Fibroblast of the aortic adventitia (primary cell): Measurements from ENCODE around the gene NCKAP5. TPM values are rescaled to one million over a fixed set of nuclear protein-coding genes. Genes with fewer than 3 reads are reported as not detected.

ENCODE experiments used
- DNase-seq: peaks from one replicate; pipeline ENCODE4 v3.0.0-alpha.2; 2010; ENCODE audit warnings: low read depth
- H3K4me3 ChIP-seq: 2 replicates; pipeline ENCODE4 v1.5.1; 2011; ENCODE audit warnings: low read depth, mild to moderate bottlenecking, control low read depth, low read length, moderate library complexity
- total RNA-seq: library from RNA; depleted of rRNA; stranded (reverse); fragments of >200 nt; gene quantifications from 2 replicates; pipeline ENCODE4 v1.2.3, GENCODE V29; 2012; ENCODE audit warnings: low replicate concordance
- TF ChIP-seq, protein P1 (sequence below): IDR thresholded peaks from 2 replicates; pipeline ENCODE4 v1.5.1; 2011; ENCODE audit warnings: mild to moderate bottlenecking, low read length, control low read depth, inconsistent platforms; ENCODE audit not compliant: insufficient read depth

Gene NCKAP5
- total RNA-seq, 1 donor, result 4.4 TPM

DNA sequence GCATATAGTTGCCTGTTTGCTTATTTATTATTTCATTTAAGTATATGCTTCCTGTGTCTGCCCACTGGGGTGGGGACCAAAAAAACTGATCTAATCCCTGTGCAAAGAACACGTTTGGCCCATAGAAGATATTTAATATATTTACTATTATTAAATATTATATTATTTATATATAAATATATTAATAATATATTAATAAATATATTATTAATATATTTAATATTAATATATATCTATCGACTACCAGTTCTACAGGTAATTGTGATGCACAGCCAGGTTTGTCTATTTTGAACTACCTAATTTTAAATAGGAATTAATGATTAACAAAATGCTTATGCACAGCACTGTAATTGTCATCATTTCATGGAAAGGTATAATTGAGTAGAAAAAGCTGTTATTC lies 609.4 kb downstream of the NCKAP5 start:
- DNase-seq, result no peak
- TF ChIP-seq, protein P1, sequence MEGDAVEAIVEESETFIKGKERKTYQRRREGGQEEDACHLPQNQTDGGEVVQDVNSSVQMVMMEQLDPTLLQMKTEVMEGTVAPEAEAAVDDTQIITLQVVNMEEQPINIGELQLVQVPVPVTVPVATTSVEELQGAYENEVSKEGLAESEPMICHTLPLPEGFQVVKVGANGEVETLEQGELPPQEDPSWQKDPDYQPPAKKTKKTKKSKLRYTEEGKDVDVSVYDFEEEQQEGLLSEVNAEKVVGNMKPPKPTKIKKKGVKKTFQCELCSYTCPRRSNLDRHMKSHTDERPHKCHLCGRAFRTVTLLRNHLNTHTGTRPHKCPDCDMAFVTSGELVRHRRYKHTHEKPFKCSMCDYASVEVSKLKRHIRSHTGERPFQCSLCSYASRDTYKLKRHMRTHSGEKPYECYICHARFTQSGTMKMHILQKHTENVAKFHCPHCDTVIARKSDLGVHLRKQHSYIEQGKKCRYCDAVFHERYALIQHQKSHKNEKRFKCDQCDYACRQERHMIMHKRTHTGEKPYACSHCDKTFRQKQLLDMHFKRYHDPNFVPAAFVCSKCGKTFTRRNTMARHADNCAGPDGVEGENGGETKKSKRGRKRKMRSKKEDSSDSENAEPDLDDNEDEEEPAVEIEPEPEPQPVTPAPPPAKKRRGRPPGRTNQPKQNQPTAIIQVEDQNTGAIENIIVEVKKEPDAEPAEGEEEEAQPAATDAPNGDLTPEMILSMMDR, result no peak

DNA sequence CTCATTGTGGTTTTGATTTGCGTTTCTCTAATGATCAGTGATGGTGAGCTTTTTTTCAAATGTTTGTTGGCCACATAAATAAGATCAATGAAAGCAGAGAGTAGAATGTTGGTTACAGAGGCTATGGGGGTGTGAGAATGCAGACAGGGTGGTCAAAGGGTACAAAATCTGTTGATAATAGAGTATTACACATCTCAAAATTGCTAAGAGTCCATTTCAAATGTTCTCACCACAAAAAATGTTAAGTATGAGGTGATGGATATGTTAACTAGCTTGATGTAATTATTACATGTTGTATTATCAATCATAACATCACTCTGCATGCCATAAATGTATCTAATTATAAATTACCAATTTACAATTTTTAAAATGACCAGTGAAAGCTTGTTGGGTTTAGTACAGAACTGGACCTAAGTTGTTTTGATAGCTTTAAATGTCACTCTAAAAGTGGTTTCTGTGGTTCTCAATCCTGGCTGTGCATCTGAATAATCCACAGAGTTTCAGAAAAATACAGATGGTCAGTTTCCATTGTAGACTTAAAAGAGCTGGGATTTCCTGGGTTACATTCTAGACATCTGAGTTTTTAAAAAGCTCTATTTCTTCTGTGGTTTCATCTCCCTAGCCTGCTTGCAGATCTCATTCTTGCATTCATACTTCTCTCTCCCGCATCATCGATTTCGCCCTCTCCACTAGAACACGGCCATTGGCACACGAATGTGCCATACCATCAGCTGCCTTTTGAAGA lies 612.2 kb downstream of the NCKAP5 start:
- DNase-seq, result no peak
- TF ChIP-seq, protein P1, result no peak
- H3K4me3 ChIP-seq, result no peak overlapping the region

More for the DNA sequence above, 609.4 kb downstream of the NCKAP5 start:
- H3K4me3 ChIP-seq, result no peak overlapping the region

DNA sequence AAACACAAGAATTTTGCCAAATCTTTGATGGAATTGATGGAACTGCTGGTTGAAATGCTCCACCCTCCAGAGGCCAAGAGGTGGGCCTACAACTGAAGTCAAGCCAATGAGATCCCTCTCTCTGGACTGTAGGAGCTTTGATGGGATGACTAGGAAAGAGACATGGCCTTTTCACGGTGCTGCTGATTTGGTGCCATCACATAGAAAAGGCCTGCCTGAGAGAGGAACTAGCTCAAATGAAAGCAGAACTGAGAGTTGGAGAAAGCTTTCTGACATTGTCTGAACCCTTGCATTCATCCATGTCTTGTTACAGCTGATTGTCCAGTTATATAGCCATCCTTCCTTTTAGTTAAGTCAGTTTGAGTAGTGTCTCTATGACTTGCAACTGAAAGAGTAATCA lies 614.5 kb downstream of the NCKAP5 start:
- H3K4me3 ChIP-seq, result no peak overlapping the region
- TF ChIP-seq, protein P1, result no peak
- DNase-seq, result no peak

DNA sequence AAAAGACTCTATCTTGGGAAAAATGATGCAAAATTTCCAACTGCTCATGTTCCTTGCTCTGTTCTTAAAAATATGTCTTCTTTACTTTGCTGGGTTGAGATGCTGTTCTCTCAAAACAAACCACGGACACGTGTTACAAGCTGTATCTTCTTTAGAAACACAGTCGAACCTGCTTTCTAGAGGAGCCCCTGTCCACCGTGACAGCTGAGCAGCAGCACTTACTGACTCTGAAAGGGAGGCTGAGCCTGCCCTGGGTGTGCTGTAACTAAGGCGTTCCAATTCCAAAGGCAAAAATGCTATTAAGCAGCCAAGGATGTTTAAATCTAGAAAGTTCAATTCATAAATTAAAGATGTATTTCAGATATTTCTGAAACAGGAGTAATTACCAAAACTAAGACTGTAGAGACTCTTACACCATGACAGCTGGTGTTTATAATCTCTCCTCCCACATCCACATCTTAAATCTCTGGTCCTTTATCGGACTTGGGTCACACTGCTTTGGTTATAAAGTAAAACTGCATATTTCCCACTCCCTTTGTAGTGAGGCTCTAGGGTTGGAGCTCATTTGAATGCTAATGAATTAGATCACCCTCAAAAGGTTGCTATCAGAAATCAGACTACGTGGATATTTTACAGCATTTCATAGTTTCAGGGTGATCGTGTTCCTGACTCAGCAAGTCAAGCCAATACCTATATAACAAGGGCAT lies 617.1 kb downstream of the NCKAP5 start:
- no peak overlapping the region for H3K4me3 ChIP-seq
- TF ChIP-seq, protein P1, result no peak
- no peak for DNase-seq

DNA sequence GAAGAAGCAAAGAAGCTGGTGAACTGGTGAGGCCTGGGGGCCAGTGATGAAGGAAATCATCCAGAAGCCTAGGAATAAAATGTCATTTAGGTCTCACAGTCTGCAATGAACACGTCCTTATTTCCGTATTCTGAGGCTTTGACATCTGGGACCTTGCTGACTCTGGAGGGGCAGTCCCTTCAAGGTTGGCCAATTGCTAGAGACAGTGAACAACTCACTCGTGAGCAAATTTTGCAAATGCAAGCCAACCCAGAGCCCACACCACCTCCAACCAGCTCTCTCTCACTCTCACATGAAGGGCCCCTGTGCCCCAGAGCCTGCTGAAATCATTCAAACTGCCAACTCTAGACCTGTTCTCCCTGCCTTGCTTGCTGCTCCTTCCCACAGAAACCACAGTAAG lies 619.2 kb downstream of the NCKAP5 start:
- no peak for DNase-seq
- no peak overlapping the region for H3K4me3 ChIP-seq
- TF ChIP-seq, protein P1, result no peak

DNA sequence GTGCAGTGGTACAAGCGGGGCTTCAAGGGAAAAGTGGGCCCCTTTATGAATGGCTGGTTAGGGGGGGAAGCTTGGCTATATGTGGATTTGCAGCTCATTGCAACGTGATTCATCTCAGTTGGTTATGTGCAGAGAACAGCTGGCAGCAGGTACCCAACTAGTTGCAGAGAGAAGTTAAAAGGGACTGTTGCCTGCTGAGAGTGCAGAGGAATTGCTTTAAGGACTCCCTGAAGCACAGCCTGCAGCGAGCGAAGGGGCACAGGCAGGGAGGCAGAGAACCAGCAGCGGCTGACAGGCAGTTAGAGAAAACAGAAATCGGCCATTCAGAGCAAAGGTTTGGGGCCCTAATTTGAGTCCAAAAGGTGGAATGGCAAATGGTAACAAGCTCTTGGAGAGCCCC lies 620.1 kb downstream of the NCKAP5 start:
- no peak overlapping the region for H3K4me3 ChIP-seq
- TF ChIP-seq, protein P1, result no peak
- no peak for DNase-seq
